GM13976 (cell line): ENCODE measurements around the gene LBH.

Source experiments
- DNase-seq: peaks from one replicate; pipeline ENCODE4 v3.0.0; 2012; ENCODE audit warnings: low spot score
- CTCF ChIP-seq: IDR thresholded peaks from 2 replicates; pipeline ENCODE4 v1.5.1; 2012; ENCODE audit warnings: borderline replicate concordance, mild to moderate bottlenecking; ENCODE audit not compliant: insufficient read depth; ENCODE audit errors: extremely low read depth, missing control alignments, control extremely low read depth
- in situ Hi-C: fragments of 300-500 bp; cut with MboI; formaldehyde crosslinking; loops from one replicate; pipeline ENCODE4 v1.12.0; 2022; ENCODE audit warnings: low sequenced_read_pairs, mixed read lengths, inconsistent platforms; ENCODE audit not compliant: unreplicated experiment

The LBH gene

GRCh38 chr2:30272761-30273573 lies 41.6 kb downstream of the LBH start:
- no peak for TF ChIP-seq CTCF
- no peak for DNase-seq
- in situ Hi-C loops = no loop called here

- no peak for DNase-seq
- in situ Hi-C loops = no loop called here
- TF ChIP-seq CTCF = no peak
Observed at GRCh38 chr2:30273574-30273929, 42.2 kb downstream of the LBH start.

- no peak for TF ChIP-seq CTCF
- in situ Hi-C loops = no loop called here
- no peak for DNase-seq
Observed at GRCh38 chr2:30275256-30275655, 43.9 kb downstream of the LBH start.

- no peak for TF ChIP-seq CTCF
- no peak for DNase-seq
- in situ Hi-C loops = no loop called here
Observed at GRCh38 chr2:30276455-30276911, 45.1 kb downstream of the LBH start.

- no peak for DNase-seq
- no peak for TF ChIP-seq CTCF
- in situ Hi-C loops = no loop called here
Observed at GRCh38 chr2:30277582-30277981, 46.2 kb downstream of the LBH start.

GRCh38 chr2:30278419-30278818 lies 47.1 kb downstream of the LBH start:
- no peak for TF ChIP-seq CTCF
- in situ Hi-C loops = no loop called here
- no peak for DNase-seq
